Measurements from ENCODE around the gene GAS2L1. TPM values are rescaled to one million over a fixed set of nuclear protein-coding genes. Genes with fewer than 3 reads are reported as not detected.

Gene GAS2L1
- total and polyA plus RNA-seq, 4 donors = 3.8 to 40.1 (median 16.3) TPM

DNA sequence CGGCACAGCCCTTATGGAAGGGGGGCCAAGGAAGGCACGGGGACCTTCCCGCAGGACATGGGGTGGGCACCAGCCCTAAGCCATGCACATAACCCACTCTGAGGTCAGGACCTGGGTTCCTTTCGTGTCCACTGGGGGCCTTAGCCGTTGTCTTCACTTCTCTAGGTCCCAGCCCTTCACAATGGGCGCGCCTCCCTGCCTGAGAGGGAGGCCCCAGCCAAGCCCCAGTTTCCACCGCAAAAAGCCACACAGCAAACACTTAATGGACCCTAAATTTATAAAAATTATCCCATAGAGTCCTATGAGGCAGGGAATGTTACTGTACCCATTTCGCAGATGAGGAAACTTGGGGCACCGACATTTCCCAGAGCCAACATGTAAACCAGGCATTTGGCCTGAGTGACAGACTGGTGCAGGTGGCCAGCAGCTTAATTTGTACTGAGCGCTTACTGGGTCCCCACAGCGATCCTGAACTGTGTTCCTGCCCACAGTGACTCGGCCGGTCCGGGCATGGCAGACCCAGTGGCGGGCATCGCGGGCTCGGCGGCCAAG is 1.2 kb downstream of the GAS2L1 start:
- H3K4me1 ChIP-seq (ENCODE audit: control insufficient read depth in 5 of 5, insufficient read depth in 5 of 5, low read length in 5 of 5) = peaks cover 0 to 41% (median 4%) of the 10 kb centered on the region in 5 donors

GRCh38 chr22:29308148-29308790 is 1.8 kb downstream of the GAS2L1 start:
- WGBS, 2 donors = 81 to 89% methylated on average over 49 to 50 of the region's 50 CpGs
- ATAC-seq (ENCODE audit: insufficient read depth, low FRiP score) = no peak
- Histone ChIP-seq H3K9me3 (ENCODE audit: control insufficient read depth in 4 of 4, insufficient read depth in 3 of 4, low read length in 3 of 4) (no peaks in the 10 kb centered on the region), H3K27ac (ENCODE audit: low read depth in 1 of 2, low read length in 1 of 2) (peak overlapping the region; percentile 58), H3K4me1 (ENCODE audit: control insufficient read depth in 5 of 5, insufficient read depth in 5 of 5, low read length in 5 of 5) (peaks cover 0 to 39% (median 4%) of the 10 kb centered on the region in 5 donors), H3K9ac (ENCODE audit: insufficient read depth in 1 of 2, low read length in 2 of 2) (no peak overlapping the region), H3K36me3 (ENCODE audit: control insufficient read depth in 4 of 4, insufficient read depth in 4 of 4, low read length in 4 of 4) (peaks cover 0 to 4% (median 2%) of the 10 kb centered on the region in 4 donors), H3K4me3 (peak overlapping the region; percentile 76), H3K27me3 (ENCODE audit: control insufficient read depth in 3 of 3, insufficient read depth in 3 of 3, low read length in 2 of 3) (peaks cover 0 to 5% (median 3%) of the 10 kb centered on the region in 3 donors)
- no peak for TF ChIP-seq CTCF (IDR thresholded peaks at IDR 0.05; ENCODE audit: control extremely low read depth, extremely low read depth)
- DNase-seq = no peak

More for the DNA sequence above, 1.2 kb downstream of the GAS2L1 start:
- WGBS, 2 donors = 71 to 77% methylated on average over 18 to 20 of the region's 20 CpGs
- no peaks in the 10 kb centered on the region for H3K27me3 ChIP-seq (ENCODE audit: control insufficient read depth in 3 of 3, insufficient read depth in 3 of 3, low read length in 2 of 3)
- peak overlapping the region; percentile 76 for H3K4me3 ChIP-seq
- DNase-seq = no peak
- peaks cover 0 to 4% (median 2%) of the 10 kb centered on the region in 4 donors for H3K36me3 ChIP-seq (ENCODE audit: control insufficient read depth in 4 of 4, insufficient read depth in 4 of 4, low read length in 4 of 4)
- peak overlapping the region; percentile 58 to 62 for H3K27ac ChIP-seq (ENCODE audit: low read depth in 1 of 2, low read length in 1 of 2)
- H3K9ac ChIP-seq (ENCODE audit: insufficient read depth in 1 of 2, low read length in 2 of 2) = peak overlapping the region in 1 of 2 donors; percentile 26
- no peak for TF ChIP-seq CTCF (IDR thresholded peaks at IDR 0.05; ENCODE audit: control extremely low read depth, extremely low read depth)
- no peak for ATAC-seq (ENCODE audit: insufficient read depth, low FRiP score)
- H3K9me3 ChIP-seq (ENCODE audit: control insufficient read depth in 4 of 4, insufficient read depth in 3 of 4, low read length in 3 of 4) = no peaks in the 10 kb centered on the region

DNA sequence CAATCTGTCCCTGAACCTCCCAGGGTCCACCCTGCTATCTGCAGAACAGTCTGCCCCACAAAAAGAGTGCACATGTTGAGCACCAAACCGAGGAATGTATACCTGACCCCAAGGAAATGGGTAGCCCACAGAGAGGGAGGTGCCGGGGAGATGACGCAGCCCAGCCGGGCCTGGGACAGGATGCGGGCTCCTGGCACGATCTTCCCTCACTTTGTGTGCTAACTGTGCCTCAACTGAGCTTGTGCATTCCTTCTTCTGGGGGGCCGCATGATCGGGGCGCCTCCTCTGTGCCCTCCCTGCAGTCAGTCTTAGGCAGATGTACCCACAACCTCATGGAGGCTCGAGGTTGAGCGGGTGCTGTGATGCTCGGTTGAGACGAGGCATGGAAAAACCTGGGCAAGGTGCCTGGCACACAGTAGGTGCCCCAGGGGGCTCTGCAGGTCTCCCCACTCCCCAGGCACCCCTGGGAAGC is 2.4 kb downstream of the GAS2L1 start:
- H3K36me3 ChIP-seq (ENCODE audit: control insufficient read depth in 4 of 4, insufficient read depth in 4 of 4, low read length in 4 of 4) = peaks cover 0 to 4% (median 2%) of the 10 kb centered on the region in 4 donors
- TF ChIP-seq CTCF (IDR thresholded peaks at IDR 0.05; ENCODE audit: control extremely low read depth, extremely low read depth) = no peak
- no peak overlapping the region for H3K4me3 ChIP-seq
- DNase-seq (no peak), ATAC-seq (ENCODE audit: insufficient read depth, low FRiP score) (no peak)
- 57 to 62% methylated on average over 12 to 13 of the region's 13 CpGs for WGBS, 2 donors
- H3K9me3 ChIP-seq (ENCODE audit: control insufficient read depth in 4 of 4, insufficient read depth in 3 of 4, low read length in 3 of 4) = no peaks in the 10 kb centered on the region
- peaks cover 0 to 43% (median 8%) of the 10 kb centered on the region in 5 donors for H3K4me1 ChIP-seq (ENCODE audit: control insufficient read depth in 5 of 5, insufficient read depth in 5 of 5, low read length in 5 of 5)
- H3K27ac ChIP-seq (ENCODE audit: low read depth in 1 of 2, low read length in 1 of 2) = peak overlapping the region; percentile 27 to 58
- H3K27me3 ChIP-seq (ENCODE audit: control insufficient read depth in 3 of 3, insufficient read depth in 3 of 3, low read length in 2 of 3) = peaks cover 0 to 9% (median 8%) of the 10 kb centered on the region in 3 donors
- H3K9ac ChIP-seq (ENCODE audit: insufficient read depth in 1 of 2, low read length in 2 of 2) = no peak overlapping the region
